Measurements from ENCODE around the gene GDI1. TPM values are rescaled to one million over a fixed set of nuclear protein-coding genes. Genes with fewer than 3 reads are reported as not detected.
A peak's percentile ranks its signal among the peaks of the same experiment; 100 is the strongest.

The GDI1 gene
- total and polyA plus RNA-seq, 9 of the 15 experiments (the other 6 are each of a cell fraction or from before 2014, with no cell fraction given) = 0.97 to 82.6 (median 37.5) TPM

- WGBS (ENCODE audit: insufficient coverage, low coverage, missing lambda C conversion rate) = 6% methylated on average over 3 of the region's 7 CpGs
- peak overlapping the region; percentile 91; the same call in 1 of the 2 replicates for H3K4me2 ChIP-seq (ENCODE audit: insufficient read depth, low read length)
- no peaks in the 10 kb centered on the region for H3K9me3 ChIP-seq (replicated peaks; ENCODE audit: control insufficient read depth, insufficient read depth, low read depth, low read length)
- no peak for FAIRE-seq
- ChIA-PET POLR2A (interaction anchor here (0.6 to 1.3 kb wide), 4 partner anchors 19 to 44 kb away, joined by 3 to 7 read pairs (median 4); no protein-coding TSS in a partner anchor), CTCF (ENCODE audit: low intra/inter-chr PET ratio) (no interaction called here)
- H3K9me1 ChIP-seq (ENCODE audit: control insufficient read depth, insufficient read depth, low read length) = no peaks in the 10 kb centered on the region
- no peak overlapping the region for H2AFZ ChIP-seq (ENCODE audit: low read depth, low read length)
- H3K27ac ChIP-seq (ENCODE audit: extremely low read depth, low read depth, low read length) = peak overlapping the region; percentile 87
- no peak for ATAC-seq
- H3K4me3 ChIP-seq = no peak overlapping the region
- no peaks in the 10 kb centered on the region for H4K20me1 ChIP-seq (replicated peaks; ENCODE audit: control insufficient read depth, insufficient read depth, low read length)
- BruUV-seq (replicated peaks) = no TSS peak
- intact Hi-C loops (cut with micrococcal nuclease) (loop anchor here (5.0 kb wide), 1 partner anchor 35 kb away; the partner anchor contains the start of gene FAM3A), in situ Hi-C loops (cut with MboI) (no loop called here)
- DNase-seq (ENCODE audit: extremely low read depth in 1 of 4, low spot score in 3 of 4) = peak in 2 of 4 experiments; percentile 15 to 61
- peak overlapping the region; percentile 84 to 88; a peak in 3 of 4 replicates for H3K9ac ChIP-seq (ENCODE audit: insufficient read depth in 1 of 2, low read depth in 2 of 2, low read length in 2 of 2)
- TF ChIP-seq PKNOX1 (IDR thresholded peaks at IDR 0.05) = peak; percentile 39; the same call in 1 of the 2 replicates
- no peak for TF ChIP-seq NFE2 (IDR thresholded peaks at IDR 0.05; ENCODE audit: low read depth)
- TF ChIP-seq TFAP4 (CRISPR knock-in tag; IDR thresholded peaks at IDR 0.05; ENCODE audit: borderline replicate concordance) = peak; percentile 75; the same call in 1 of the 2 replicates
- peak; percentile 64 for TF ChIP-seq POLR2G (IDR thresholded peaks at IDR 0.05; ENCODE audit: low read depth, low read length)
- TF ChIP-seq CBFA2T3 (IDR thresholded peaks at IDR 0.05) = peak; percentile 44
- peak in 1 of 3 experiments; percentile 2 for TF ChIP-seq YY1 (IDR thresholded peaks at IDR 0.05; ENCODE audit: borderline replicate concordance in 1 of 3, control insufficient read depth in 1 of 3, extremely low read depth in 1 of 3, insufficient read depth in 3 of 3, insufficient read length in 1 of 3, insufficient replicate concordance in 2 of 3, low read depth in 1 of 3, low read length in 2 of 3)
- peak; percentile 53 for TF ChIP-seq DACH1 (IDR thresholded peaks at IDR 0.05; ENCODE audit: partially characterized antibody)
- no peak for TF ChIP-seq CBX8 (IDR thresholded peaks at IDR 0.05; ENCODE audit: borderline replicate concordance, extremely low read depth, low read depth, low read length, poor library complexity, severe bottlenecking)
- H3K4me1 ChIP-seq (replicated peaks in 1 of 2; ENCODE audit: control insufficient read depth in 2 of 2, insufficient read depth in 2 of 2, low read length in 2 of 2) = peaks cover 47 to 81% of the 10 kb centered on the region in 2 experiments
- H3K36me3 ChIP-seq (ENCODE audit: control insufficient read depth, insufficient read depth, low read length) = peaks cover 35% of the 10 kb centered on the region
- peaks cover 52% of the 10 kb centered on the region for H3K79me2 ChIP-seq (ENCODE audit: control insufficient read depth, insufficient read depth, low read length)
- H3K27me3 ChIP-seq (ENCODE audit: control insufficient read depth in 2 of 2, insufficient read depth in 2 of 2, low read length in 2 of 2) = no peaks in the 10 kb centered on the region
Measured at GRCh38 chrX:154482786-154483185, 45.8 kb downstream of the GDI1 start.
